Activated gamma-delta T cell (primary cell): ENCODE data around the gene COL4A2.

ENCODE experiments used
- DNase-seq: peaks from one replicate; lab custom pipeline; 2025; lab: John Stamatoyannopoulos, UW
- total RNA-seq, 2 donors: gene quantifications; one replicate each; lab custom pipeline; 2026; lab: John Stamatoyannopoulos, UW

Gene COL4A2
- total RNA-seq = 0.13 to 0.15 reads per million in 2 donors

- no peak for DNase-seq
Measured at GRCh38 chr13:110306960-110307766, at the start of gene COL4A2, which contains the start of gene COL4A1. Gene COL4A2, plus strand, starts transcription at chr13:110307284. Its CDS starts 620 bp downstream, at chr13:110307904. Gene COL4A1, minus strand, starts transcription at chr13:110307157. Its CDS starts 130 bp downstream, at chr13:110307027.

GRCh38 chr13:110257408-110257807, 49.7 kb upstream of the COL4A2 start:
- DNase-seq = no peak

- no peak for DNase-seq
Measured at GRCh38 chr13:110258876-110259631, 48.0 kb upstream of the COL4A2 start.

- DNase-seq = no peak
Measured at GRCh38 chr13:110259651-110260050, 47.4 kb upstream of the COL4A2 start.

GRCh38 chr13:110261166-110262081, 45.7 kb upstream of the COL4A2 start:
- no peak for DNase-seq

GRCh38 chr13:110262082-110262436, 45.0 kb upstream of the COL4A2 start:
- no peak for DNase-seq

GRCh38 chr13:110262508-110263291, 44.4 kb upstream of the COL4A2 start:
- DNase-seq = no peak

GRCh38 chr13:110263404-110263803, 43.7 kb upstream of the COL4A2 start:
- DNase-seq = no peak

GRCh38 chr13:110263888-110264287, 43.2 kb upstream of the COL4A2 start:
- no peak for DNase-seq

- no peak for DNase-seq
Measured at GRCh38 chr13:110264685-110265275, 42.3 kb upstream of the COL4A2 start.

- no peak for DNase-seq
Measured at GRCh38 chr13:110265341-110265681, 41.8 kb upstream of the COL4A2 start.

- no peak for DNase-seq
Measured at GRCh38 chr13:110265682-110266430, 41.2 kb upstream of the COL4A2 start.

GRCh38 chr13:110266431-110266809, 40.7 kb upstream of the COL4A2 start:
- no peak for DNase-seq

GRCh38 chr13:110266983-110267382, 40.1 kb upstream of the COL4A2 start:
- no peak for DNase-seq

GRCh38 chr13:110268061-110268460, 39.0 kb upstream of the COL4A2 start:
- no peak for DNase-seq

GRCh38 chr13:110268576-110269185, 38.4 kb upstream of the COL4A2 start:
- DNase-seq = no peak

- no peak for DNase-seq
Measured at GRCh38 chr13:110269509-110270185, 37.4 kb upstream of the COL4A2 start.

GRCh38 chr13:110270507-110270906, 36.6 kb upstream of the COL4A2 start:
- no peak for DNase-seq

- no peak for DNase-seq
Measured at GRCh38 chr13:110271313-110271712, 35.8 kb upstream of the COL4A2 start.
